SK-N-SH (cell line): ENCODE results near the gene RASL11B.
A peak's percentile ranks its signal among the peaks of the same experiment; 100 is the strongest.

Experiments
- CTCF ChIP-seq: fragments of 200-600 bp; sonication (generic); IDR thresholded peaks from 2 replicates; pipeline ENCODE4 v1.6.1; 2017; ENCODE audit warnings: antibody characterized with exemption, mild to moderate bottlenecking, moderate library complexity
- ELF1 ChIP-seq: IDR thresholded peaks from 2 replicates; pipeline ENCODE4 v1.4.0; 2012
- EP300 ChIP-seq, 2 experiments: IDR thresholded peaks; 2 replicates each; pipeline versions ENCODE4 v1.4.0 to v1.6.1; 2012; ENCODE audit warnings: borderline replicate concordance in 1 of 2, low read depth in 1 of 2, low read length in 1 of 2
- GABPA ChIP-seq: IDR thresholded peaks from 2 replicates; pipeline ENCODE4 v1.4.0; 2012; ENCODE audit warnings: low read depth, mild to moderate bottlenecking
- POLR2AphosphoS5 ChIP-seq: IDR thresholded peaks from 2 replicates; pipeline ENCODE4 v1.6.1; 2012; ENCODE audit warnings: low read depth, low read length
- RAD21 ChIP-seq: IDR thresholded peaks from 2 replicates; pipeline ENCODE4 v1.6.1; 2012; ENCODE audit warnings: mild to moderate bottlenecking, low read length
- RFX5 ChIP-seq: IDR thresholded peaks from 2 replicates; pipeline ENCODE4 v1.6.1; 2012; ENCODE audit warnings: mild to moderate bottlenecking, improper control_type of control experiment, low read length
- TAF1 ChIP-seq: IDR thresholded peaks from 2 replicates; pipeline ENCODE4 v1.6.1; 2012; ENCODE audit warnings: low read depth, mild to moderate bottlenecking, low read length, moderate library complexity, borderline replicate concordance
- USF2 ChIP-seq: fragments of 150-350 bp; IDR thresholded peaks from 2 replicates; pipeline ENCODE4 v1.6.1; 2017; ENCODE audit warnings: antibody characterized with exemption, low read length, low read depth, borderline replicate concordance

GRCh38 chr4:52864793-52865192 lies 2.7 kb downstream of the RASL11B start:
- TF ChIP-seq POLR2AphosphoS5 (no peak; the same call in 1 of the 2 replicates), USF2 (no peak), CTCF (no peak), GABPA (no peak), TAF1 (no peak), ELF1 (no peak), RFX5 (no peak), RAD21 (peak; percentile 6), EP300 (IDR thresholded peaks at IDR 0.05; ENCODE audit: borderline replicate concordance in 1 of 2, low read depth in 1 of 2, low read length in 1 of 2) (peak in 1 of 2 experiments; percentile 64; a peak in 2 of 4 replicates)
